Liver (tissue), 9 donors: ENCODE results near the gene IYD. TPM values are rescaled to one million over a fixed set of nuclear protein-coding genes. Genes with fewer than 3 reads are reported as not detected.

ENCODE experiments used
- DNase-seq: peaks from one replicate; pipeline ENCODE4 v3.0.0-alpha.2; 2017; ENCODE audit warnings: low spot score
- H3K27ac ChIP-seq, 2 donors: one replicate each; pipeline ENCODE4 v1.7.0; 2013; ENCODE audit warnings: inconsistent platforms in 2 of 2, low read length in 2 of 2, control low read depth in 1 of 2, low read depth in 1 of 2, mild to moderate bottlenecking in 1 of 2
- H3K27me3 ChIP-seq, 4 donors: one replicate each; pipeline versions ENCODE4 v1.6.1 to v1.7.0; 2013; ENCODE audit warnings: low read length in 3 of 4, inconsistent platforms in 1 of 4, mild to moderate bottlenecking in 1 of 4, moderate library complexity in 1 of 4; ENCODE audit not compliant: control insufficient read depth in 4 of 4, insufficient read depth in 4 of 4
- H3K36me3 ChIP-seq, 4 donors: one replicate each; pipeline versions ENCODE4 v1.6.1 to v1.7.0; 2013; ENCODE audit warnings: low read length in 3 of 4, mild to moderate bottlenecking in 3 of 4, low read depth in 1 of 4, moderate library complexity in 1 of 4; ENCODE audit not compliant: control insufficient read depth in 4 of 4, insufficient read depth in 3 of 4
- H3K4me1 ChIP-seq, 4 donors: one replicate each; pipeline versions ENCODE4 v1.6.1 to v1.7.0; 2013; ENCODE audit warnings: low read length in 3 of 4, mild to moderate bottlenecking in 3 of 4, moderate library complexity in 1 of 4; ENCODE audit not compliant: control insufficient read depth in 4 of 4, insufficient read depth in 4 of 4
- H3K4me3 ChIP-seq, 3 donors: one replicate each; pipeline versions ENCODE4 v1.6.1 to v1.7.0; 2013; ENCODE audit warnings: low read length in 3 of 3, control low read depth in 1 of 3, low read depth in 1 of 3, mild to moderate bottlenecking in 1 of 3
- H3K9ac ChIP-seq, 2 donors: one replicate each; pipeline ENCODE4 v1.7.0; 2013; ENCODE audit warnings: low read length in 2 of 2, mild to moderate bottlenecking in 2 of 2, moderate library complexity in 2 of 2, control low read depth in 1 of 2, low read depth in 1 of 2
- H3K9me3 ChIP-seq, 4 donors: one replicate each; pipeline versions ENCODE4 v1.6.1 to v1.7.0; 2013; ENCODE audit warnings: low read length in 3 of 4; ENCODE audit not compliant: control insufficient read depth in 4 of 4
- CTCF ChIP-seq: fragments of 150-350 bp; IDR thresholded peaks from 2 replicates; pipeline ENCODE4 v1.5.1; 2017; ENCODE audit warnings: improper control_type of control experiment, low read depth, low read length; ENCODE audit not compliant: missing input control
- FOXA1 ChIP-seq: IDR thresholded peaks from 2 replicates; pipeline ENCODE4 v1.6.1; 2016; ENCODE audit warnings: antibody characterized with exemption
- FOXA2 ChIP-seq: IDR thresholded peaks from 2 replicates; pipeline ENCODE4 v1.6.1; 2016; ENCODE audit warnings: antibody characterized with exemption
- HNF4A ChIP-seq, 2 donors: conservative IDR thresholded peaks; 2 replicates each; pipeline ENCODE4 v1.6.1; 2016; ENCODE audit warnings: antibody characterized with exemption in 2 of 2, mild to moderate bottlenecking in 2 of 2
- HNF4G ChIP-seq: IDR thresholded peaks from 2 replicates; pipeline ENCODE4 v1.6.1; 2016; ENCODE audit warnings: antibody characterized with exemption
- JUND ChIP-seq, 2 donors: IDR thresholded peaks; 2 replicates each; pipeline ENCODE4 v1.6.1; 2016; ENCODE audit warnings: antibody characterized with exemption in 2 of 2
- MAX ChIP-seq: IDR thresholded peaks from 2 replicates; pipeline ENCODE4 v1.6.1; 2016; ENCODE audit warnings: antibody characterized with exemption
- RXRA ChIP-seq, 2 donors: IDR thresholded peaks; 2 replicates each; pipeline ENCODE4 v1.6.1; 2017 to 2018; ENCODE audit warnings: antibody characterized with exemption in 2 of 2, mild to moderate bottlenecking in 1 of 2
- SP1 ChIP-seq: IDR thresholded peaks from 2 replicates; pipeline ENCODE4 v1.6.1; 2018; ENCODE audit warnings: antibody characterized with exemption, mild to moderate bottlenecking
- TAF1 ChIP-seq: conservative IDR thresholded peaks from 2 replicates; pipeline ENCODE4 v1.6.1; 2016; ENCODE audit warnings: antibody characterized with exemption, mild to moderate bottlenecking
- YY1 ChIP-seq: IDR thresholded peaks from 2 replicates; pipeline ENCODE4 v1.6.1; 2016; ENCODE audit warnings: antibody characterized with exemption, mild to moderate bottlenecking
- WGBS: extraction: QIAGEN DNeasy Blood & Tissue Kit; methylation state at CpG from one replicate; pipeline ENCODE4 v1.1.7; 2013; 5-methylcytosine and 5-hydroxymethylcytosine counted together
- polyA plus RNA-seq, 2 donors: library from polyadenylated mRNA; stranded (reverse) in 1 of 2; unstranded in 1 of 2; fragments of 200-250 nt in 1 of 2; fragments of >200 nt in 1 of 2; fragmentation: Nextera tagmentation in 1 of 2; extraction: Ambion mirVana in 1 of 2; gene quantifications; one replicate each; pipeline versions ENCODE4 v1.2.1 to v1.2.3, GENCODE V29; 2013 to 2015
- total RNA-seq, 2 donors: library from RNA; depleted of rRNA; stranded (reverse); fragments of >200 nt; gene quantifications; one replicate each; pipeline ENCODE4 v1.2.3, GENCODE V29; 2014
- TF ChIP-seq, protein P1 (sequence below): IDR thresholded peaks from 2 replicates; pipeline ENCODE4 v1.6.1; 2016; ENCODE audit warnings: antibody characterized with exemption
- TF ChIP-seq, protein P2 (sequence below): IDR thresholded peaks from 2 replicates; pipeline ENCODE4 v1.6.1; 2016; ENCODE audit warnings: antibody characterized with exemption
- TF ChIP-seq, protein P3 (sequence below): IDR thresholded peaks from 2 replicates; pipeline ENCODE4 v1.6.1; 2016; ENCODE audit warnings: antibody characterized with exemption, mild to moderate bottlenecking
- donor health status: healthy.
- donor health status: healthy.
- donor health status: healthy.
- donor health status: healthy.
- donor health status: healthy.

Gene IYD
- total and polyA plus RNA-seq, 4 donors, result 1.6 to 6.2 (median 2.6) TPM

DNA sequence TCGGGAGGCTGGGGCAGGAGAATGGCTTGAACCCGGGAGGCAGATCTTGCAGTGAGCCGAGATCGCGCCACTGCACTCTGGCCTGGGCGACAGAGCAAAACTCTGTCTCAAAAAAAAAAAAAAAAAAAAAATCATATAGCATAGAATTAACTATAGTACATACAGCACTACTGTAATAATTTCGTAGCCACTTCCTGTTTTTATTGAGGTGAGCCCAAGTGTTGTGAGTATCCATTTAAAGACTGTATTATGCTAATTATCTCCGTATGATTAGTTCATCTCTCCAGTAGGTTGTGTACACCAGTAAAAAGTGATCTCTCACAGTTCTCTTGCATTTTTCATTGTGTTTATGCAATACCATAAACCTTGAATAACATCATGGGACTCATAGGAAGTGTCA, 70.6 kb downstream of the IYD start:
- 97% methylated on average over 8 of the region's 8 CpGs for WGBS
- H3K27me3 ChIP-seq, result no peaks in the 10 kb centered on the region
- H3K4me1 ChIP-seq, result no peaks in the 10 kb centered on the region
- no peaks in the 10 kb centered on the region for H3K36me3 ChIP-seq
- H3K9me3 ChIP-seq, result peaks cover 0 to 5% (median 3%) of the 10 kb centered on the region in 4 donors
- no peak for DNase-seq
- TF ChIP-seq CTCF (no peak), FOXA2 (no peak), YY1 (no peak), SP1 (no peak), HNF4A (conservative IDR thresholded peaks at IDR 0.05) (no peak)
- no peak overlapping the region for H3K4me3 ChIP-seq
- no peak overlapping the region for H3K9ac ChIP-seq
- no peak overlapping the region for H3K27ac ChIP-seq

GRCh38 chr6:150443621-150444020, 74.8 kb downstream of the IYD start:
- no peak for DNase-seq
- WGBS, result 91% methylated on average over 5 of the region's 5 CpGs
- Histone ChIP-seq H3K9me3 (peaks cover 0 to 5% (median 3%) of the 10 kb centered on the region in 4 donors), H3K4me3 (no peak overlapping the region), H3K36me3 (no peaks in the 10 kb centered on the region), H3K4me1 (no peaks in the 10 kb centered on the region), H3K27ac (no peak overlapping the region), H3K9ac (no peak overlapping the region), H3K27me3 (no peaks in the 10 kb centered on the region)
- no peak for TF ChIP-seq HNF4G
- TF ChIP-seq FOXA2, result no peak

- no peaks in the 10 kb centered on the region for H3K27me3 ChIP-seq
- 86% methylated on average over 6 of the region's 6 CpGs for WGBS
- no peaks in the 10 kb centered on the region for H3K36me3 ChIP-seq
- H3K4me3 ChIP-seq, result no peak overlapping the region
- H3K27ac ChIP-seq, result no peak overlapping the region
- DNase-seq, result no peak
- H3K9ac ChIP-seq, result no peak overlapping the region
- TF ChIP-seq SP1 (no peak), FOXA1 (no peak), RXRA (IDR thresholded peaks at IDR 0.05) (no peak), JUND (IDR thresholded peaks at IDR 0.05) (no peak)
- TF ChIP-seq, protein P1, sequence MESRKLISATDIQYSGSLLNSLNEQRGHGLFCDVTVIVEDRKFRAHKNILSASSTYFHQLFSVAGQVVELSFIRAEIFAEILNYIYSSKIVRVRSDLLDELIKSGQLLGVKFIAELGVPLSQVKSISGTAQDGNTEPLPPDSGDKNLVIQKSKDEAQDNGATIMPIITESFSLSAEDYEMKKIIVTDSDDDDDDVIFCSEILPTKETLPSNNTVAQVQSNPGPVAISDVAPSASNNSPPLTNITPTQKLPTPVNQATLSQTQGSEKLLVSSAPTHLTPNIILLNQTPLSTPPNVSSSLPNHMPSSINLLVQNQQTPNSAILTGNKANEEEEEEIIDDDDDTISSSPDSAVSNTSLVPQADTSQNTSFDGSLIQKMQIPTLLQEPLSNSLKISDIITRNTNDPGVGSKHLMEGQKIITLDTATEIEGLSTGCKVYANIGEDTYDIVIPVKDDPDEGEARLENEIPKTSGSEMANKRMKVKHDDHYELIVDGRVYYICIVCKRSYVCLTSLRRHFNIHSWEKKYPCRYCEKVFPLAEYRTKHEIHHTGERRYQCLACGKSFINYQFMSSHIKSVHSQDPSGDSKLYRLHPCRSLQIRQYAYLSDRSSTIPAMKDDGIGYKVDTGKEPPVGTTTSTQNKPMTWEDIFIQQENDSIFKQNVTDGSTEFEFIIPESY, result no peak
- H3K4me1 ChIP-seq, result no peaks in the 10 kb centered on the region
- peaks cover 0 to 5% (median 3%) of the 10 kb centered on the region in 4 donors for H3K9me3 ChIP-seq
Observed at GRCh38 chr6:150444308-150444707, 75.5 kb downstream of the IYD start.

DNA sequence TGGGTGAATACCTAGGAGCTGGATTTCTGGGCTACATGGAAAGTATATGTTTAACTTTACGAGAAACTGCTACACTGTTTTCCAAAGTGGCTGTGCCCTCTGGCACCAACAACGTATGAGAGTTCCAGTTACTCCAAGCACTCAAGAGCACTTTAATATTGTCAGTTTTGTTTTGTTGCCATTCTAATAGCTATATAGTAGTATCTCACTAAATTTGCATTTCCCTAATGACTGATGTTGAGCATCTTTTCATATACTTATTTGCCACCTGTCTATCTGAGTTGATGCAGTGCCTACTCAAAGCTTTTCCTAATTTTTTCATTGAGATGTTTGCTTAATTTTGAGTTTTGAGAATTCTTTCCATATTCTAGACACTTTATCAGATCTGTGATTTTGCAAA, 76.7 kb downstream of the IYD start:
- TF ChIP-seq HNF4G (no peak), RXRA (IDR thresholded peaks at IDR 0.05) (no peak), YY1 (no peak), TAF1 (no peak), MAX (no peak)
- TF ChIP-seq, protein P2, sequence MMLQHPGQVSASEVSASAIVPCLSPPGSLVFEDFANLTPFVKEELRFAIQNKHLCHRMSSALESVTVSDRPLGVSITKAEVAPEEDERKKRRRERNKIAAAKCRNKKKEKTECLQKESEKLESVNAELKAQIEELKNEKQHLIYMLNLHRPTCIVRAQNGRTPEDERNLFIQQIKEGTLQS, result no peak
- TF ChIP-seq, protein P3, sequence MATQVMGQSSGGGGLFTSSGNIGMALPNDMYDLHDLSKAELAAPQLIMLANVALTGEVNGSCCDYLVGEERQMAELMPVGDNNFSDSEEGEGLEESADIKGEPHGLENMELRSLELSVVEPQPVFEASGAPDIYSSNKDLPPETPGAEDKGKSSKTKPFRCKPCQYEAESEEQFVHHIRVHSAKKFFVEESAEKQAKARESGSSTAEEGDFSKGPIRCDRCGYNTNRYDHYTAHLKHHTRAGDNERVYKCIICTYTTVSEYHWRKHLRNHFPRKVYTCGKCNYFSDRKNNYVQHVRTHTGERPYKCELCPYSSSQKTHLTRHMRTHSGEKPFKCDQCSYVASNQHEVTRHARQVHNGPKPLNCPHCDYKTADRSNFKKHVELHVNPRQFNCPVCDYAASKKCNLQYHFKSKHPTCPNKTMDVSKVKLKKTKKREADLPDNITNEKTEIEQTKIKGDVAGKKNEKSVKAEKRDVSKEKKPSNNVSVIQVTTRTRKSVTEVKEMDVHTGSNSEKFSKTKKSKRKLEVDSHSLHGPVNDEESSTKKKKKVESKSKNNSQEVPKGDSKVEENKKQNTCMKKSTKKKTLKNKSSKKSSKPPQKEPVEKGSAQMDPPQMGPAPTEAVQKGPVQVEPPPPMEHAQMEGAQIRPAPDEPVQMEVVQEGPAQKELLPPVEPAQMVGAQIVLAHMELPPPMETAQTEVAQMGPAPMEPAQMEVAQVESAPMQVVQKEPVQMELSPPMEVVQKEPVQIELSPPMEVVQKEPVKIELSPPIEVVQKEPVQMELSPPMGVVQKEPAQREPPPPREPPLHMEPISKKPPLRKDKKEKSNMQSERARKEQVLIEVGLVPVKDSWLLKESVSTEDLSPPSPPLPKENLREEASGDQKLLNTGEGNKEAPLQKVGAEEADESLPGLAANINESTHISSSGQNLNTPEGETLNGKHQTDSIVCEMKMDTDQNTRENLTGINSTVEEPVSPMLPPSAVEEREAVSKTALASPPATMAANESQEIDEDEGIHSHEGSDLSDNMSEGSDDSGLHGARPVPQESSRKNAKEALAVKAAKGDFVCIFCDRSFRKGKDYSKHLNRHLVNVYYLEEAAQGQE, result no peak
- Histone ChIP-seq H3K9me3 (no peaks in the 10 kb centered on the region), H3K36me3 (no peaks in the 10 kb centered on the region), H3K9ac (no peak overlapping the region), H3K27ac (no peak overlapping the region), H3K4me3 (no peak overlapping the region), H3K4me1 (no peaks in the 10 kb centered on the region), H3K27me3 (no peaks in the 10 kb centered on the region)
- no peak for DNase-seq
- 93% methylated on average over 2 of the region's 2 CpGs for WGBS
